ENCODE measurements around the gene CCL11. TPM values are rescaled to one million over a fixed set of nuclear protein-coding genes. Genes with fewer than 3 reads are reported as not detected.

CCL11 gene
- total and polyA plus RNA-seq, 2 experiments from 2014 or later = not detected

DNA sequence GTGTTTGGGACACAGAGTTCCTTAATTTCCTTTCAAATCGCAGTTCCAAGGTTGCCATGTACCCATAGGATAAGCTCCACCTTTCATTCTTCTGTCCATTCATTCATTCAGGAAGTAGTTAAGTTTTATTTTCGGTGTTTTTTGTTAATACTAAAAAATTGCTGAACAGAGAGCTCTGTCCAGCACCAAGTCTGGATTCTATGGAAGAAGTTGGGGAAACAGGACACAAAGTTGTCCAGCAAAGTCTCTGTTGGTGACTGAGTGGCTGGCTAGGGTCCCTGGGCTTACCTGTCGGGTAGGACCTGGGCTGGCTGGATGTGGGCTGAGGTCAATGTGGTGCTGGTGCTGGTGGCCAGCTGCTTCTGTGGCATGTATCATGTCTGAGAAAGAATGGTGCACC lies 48.1 kb upstream of the CCL11 start (continued):
- TF ChIP-seq, protein P1, sequence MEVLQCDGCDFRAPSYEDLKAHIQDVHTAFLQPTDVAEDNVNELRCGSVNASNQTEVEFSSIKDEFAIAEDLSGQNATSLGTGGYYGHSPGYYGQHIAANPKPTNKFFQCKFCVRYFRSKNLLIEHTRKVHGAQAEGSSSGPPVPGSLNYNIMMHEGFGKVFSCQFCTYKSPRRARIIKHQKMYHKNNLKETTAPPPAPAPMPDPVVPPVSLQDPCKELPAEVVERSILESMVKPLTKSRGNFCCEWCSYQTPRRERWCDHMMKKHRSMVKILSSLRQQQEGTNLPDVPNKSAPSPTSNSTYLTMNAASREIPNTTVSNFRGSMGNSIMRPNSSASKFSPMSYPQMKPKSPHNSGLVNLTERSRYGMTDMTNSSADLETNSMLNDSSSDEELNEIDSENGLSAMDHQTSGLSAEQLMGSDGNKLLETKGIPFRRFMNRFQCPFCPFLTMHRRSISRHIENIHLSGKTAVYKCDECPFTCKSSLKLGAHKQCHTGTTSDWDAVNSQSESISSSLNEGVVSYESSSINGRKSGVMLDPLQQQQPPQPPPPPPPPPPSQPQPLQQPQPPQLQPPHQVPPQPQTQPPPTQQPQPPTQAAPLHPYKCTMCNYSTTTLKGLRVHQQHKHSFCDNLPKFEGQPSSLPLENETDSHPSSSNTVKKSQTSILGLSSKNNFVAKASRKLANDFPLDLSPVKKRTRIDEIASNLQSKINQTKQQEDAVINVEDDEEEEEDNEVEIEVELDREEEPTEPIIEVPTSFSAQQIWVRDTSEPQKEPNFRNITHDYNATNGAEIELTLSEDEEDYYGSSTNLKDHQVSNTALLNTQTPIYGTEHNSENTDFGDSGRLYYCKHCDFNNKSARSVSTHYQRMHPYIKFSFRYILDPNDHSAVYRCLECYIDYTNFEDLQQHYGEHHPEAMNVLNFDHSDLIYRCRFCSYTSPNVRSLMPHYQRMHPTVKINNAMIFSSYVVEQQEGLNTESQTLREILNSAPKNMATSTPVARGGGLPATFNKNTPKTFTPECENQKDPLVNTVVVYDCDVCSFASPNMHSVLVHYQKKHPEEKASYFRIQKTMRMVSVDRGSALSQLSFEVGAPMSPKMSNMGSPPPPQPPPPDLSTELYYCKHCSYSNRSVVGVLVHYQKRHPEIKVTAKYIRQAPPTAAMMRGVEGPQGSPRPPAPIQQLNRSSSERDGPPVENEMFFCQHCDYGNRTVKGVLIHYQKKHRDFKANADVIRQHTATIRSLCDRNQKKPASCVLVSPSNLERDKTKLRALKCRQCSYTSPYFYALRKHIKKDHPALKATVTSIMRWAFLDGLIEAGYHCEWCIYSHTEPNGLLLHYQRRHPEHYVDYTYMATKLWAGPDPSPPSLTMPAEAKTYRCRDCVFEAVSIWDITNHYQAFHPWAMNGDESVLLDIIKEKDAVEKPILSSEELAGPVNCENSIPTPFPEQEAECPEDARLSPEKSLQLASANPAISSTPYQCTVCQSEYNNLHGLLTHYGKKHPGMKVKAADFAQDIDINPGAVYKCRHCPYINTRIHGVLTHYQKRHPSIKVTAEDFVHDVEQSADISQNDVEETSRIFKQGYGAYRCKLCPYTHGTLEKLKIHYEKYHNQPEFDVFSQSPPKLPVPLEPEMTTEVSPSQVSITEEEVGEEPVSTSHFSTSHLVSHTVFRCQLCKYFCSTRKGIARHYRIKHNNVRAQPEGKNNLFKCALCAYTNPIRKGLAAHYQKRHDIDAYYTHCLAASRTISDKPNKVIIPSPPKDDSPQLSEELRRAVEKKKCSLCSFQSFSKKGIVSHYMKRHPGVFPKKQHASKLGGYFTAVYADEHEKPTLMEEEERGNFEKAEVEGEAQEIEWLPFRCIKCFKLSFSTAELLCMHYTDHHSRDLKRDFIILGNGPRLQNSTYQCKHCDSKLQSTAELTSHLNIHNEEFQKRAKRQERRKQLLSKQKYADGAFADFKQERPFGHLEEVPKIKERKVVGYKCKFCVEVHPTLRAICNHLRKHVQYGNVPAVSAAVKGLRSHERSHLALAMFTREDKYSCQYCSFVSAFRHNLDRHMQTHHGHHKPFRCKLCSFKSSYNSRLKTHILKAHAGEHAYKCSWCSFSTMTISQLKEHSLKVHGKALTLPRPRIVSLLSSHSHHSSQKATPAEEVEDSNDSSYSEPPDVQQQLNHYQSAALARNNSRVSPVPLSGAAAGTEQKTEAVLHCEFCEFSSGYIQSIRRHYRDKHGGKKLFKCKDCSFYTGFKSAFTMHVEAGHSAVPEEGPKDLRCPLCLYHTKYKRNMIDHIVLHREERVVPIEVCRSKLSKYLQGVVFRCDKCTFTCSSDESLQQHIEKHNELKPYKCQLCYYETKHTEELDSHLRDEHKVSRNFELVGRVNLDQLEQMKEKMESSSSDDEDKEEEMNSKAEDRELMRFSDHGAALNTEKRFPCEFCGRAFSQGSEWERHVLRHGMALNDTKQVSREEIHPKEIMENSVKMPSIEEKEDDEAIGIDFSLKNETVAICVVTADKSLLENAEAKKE (CRISPR knock-in tag; IDR thresholded peaks at IDR 0.05) = no peak
- TF ChIP-seq JUNB (IDR thresholded peaks at IDR 0.05; ENCODE audit: unreplicated experiment) = no peak
- TF ChIP-seq, protein P2, sequence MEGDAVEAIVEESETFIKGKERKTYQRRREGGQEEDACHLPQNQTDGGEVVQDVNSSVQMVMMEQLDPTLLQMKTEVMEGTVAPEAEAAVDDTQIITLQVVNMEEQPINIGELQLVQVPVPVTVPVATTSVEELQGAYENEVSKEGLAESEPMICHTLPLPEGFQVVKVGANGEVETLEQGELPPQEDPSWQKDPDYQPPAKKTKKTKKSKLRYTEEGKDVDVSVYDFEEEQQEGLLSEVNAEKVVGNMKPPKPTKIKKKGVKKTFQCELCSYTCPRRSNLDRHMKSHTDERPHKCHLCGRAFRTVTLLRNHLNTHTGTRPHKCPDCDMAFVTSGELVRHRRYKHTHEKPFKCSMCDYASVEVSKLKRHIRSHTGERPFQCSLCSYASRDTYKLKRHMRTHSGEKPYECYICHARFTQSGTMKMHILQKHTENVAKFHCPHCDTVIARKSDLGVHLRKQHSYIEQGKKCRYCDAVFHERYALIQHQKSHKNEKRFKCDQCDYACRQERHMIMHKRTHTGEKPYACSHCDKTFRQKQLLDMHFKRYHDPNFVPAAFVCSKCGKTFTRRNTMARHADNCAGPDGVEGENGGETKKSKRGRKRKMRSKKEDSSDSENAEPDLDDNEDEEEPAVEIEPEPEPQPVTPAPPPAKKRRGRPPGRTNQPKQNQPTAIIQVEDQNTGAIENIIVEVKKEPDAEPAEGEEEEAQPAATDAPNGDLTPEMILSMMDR (conservative IDR thresholded peaks at IDR 0.05; ENCODE audit: low read depth in 2 of 2) = no peak

DNA sequence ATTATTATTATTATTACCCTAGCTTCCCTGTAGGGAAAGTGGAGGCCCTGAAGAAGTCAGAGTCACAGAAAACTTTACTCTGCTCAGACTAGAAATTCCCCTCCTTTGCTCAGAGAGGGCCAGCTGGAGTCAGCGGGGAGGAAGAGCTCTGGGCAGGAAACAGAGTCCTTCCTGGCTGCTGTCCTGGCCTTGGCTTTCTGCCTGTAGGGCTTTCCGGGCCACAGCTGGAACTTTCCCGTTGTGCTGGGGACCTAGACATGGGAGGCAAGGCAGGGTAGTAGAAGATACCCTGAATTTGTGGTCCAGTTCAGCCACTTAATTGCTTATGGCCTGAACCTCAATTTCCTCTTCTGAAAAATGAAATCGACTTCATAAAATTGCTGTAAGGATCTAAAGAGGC lies 44.5 kb upstream of the CCL11 start:
- Histone ChIP-seq H2AFZ (no peak overlapping the region), H4K20me1 (replicated peaks; ENCODE audit: insufficient read depth) (no peaks in the 10 kb centered on the region), H3K79me2 (replicated peaks; ENCODE audit: insufficient read depth) (no peaks in the 10 kb centered on the region), H3F3A (replicated peaks; ENCODE audit: low read depth) (no peaks in the 10 kb centered on the region), H3K4me1 (ENCODE audit: insufficient read depth) (peaks cover 14% of the 10 kb centered on the region), H3K27ac (ENCODE audit: low read depth) (no peak overlapping the region), H3K4me3 (no peak overlapping the region), H3K4me2 (no peak overlapping the region), H3K36me3 (ENCODE audit: insufficient read depth) (no peaks in the 10 kb centered on the region), H3K9me2 (ENCODE audit: insufficient read depth) (peaks cover 9% of the 10 kb centered on the region; the same call in 1 of the 2 replicates), H3K27me3 (ENCODE audit: insufficient read depth) (no peaks in the 10 kb centered on the region)
- no peaks in the 10 kb centered on the region for H3K36me3 Mint-ChIP-seq (ENCODE audit: low read depth)
- H3K4me3 Mint-ChIP-seq = no peak overlapping the region
- peaks cover 13% of the 10 kb centered on the region for H3K4me1 Mint-ChIP-seq
- H3K9me3 Mint-ChIP-seq = no peaks in the 10 kb centered on the region
- no peak for DNase-seq (ENCODE audit: low spot score)
- peaks cover 4% of the 10 kb centered on the region for H3K27me3 Mint-ChIP-seq (ENCODE audit: insufficient read depth, low read depth, poor library complexity)
- H3K27ac Mint-ChIP-seq = no peak overlapping the region
- ATAC-seq = no peak
- no peak for TF ChIP-seq ZNF331 (CRISPR knock-in tag; IDR thresholded peaks at IDR 0.05; ENCODE audit: low read depth)
- no peak for TF ChIP-seq JUNB (IDR thresholded peaks at IDR 0.05; ENCODE audit: unreplicated experiment)
- TF ChIP-seq, protein P1 (CRISPR knock-in tag; IDR thresholded peaks at IDR 0.05) = no peak
